T-helper 1 cell treated with Interleukin-12 subunit alpha and Interleukin-12 subunit beta and Interleukin-4 antibody, amounts not matched to agents 30 μg/mL and 1 μg/mL, for 36 hours (primary cell): ENCODE data around the gene FBXW7.

Experiments used
- H3K27ac Mint-ChIP-seq: one replicate; pipeline ENCODE4 v1.8.0; 2021; ENCODE audit warnings: mild to moderate bottlenecking, mixed read lengths
- H3K27me3 Mint-ChIP-seq: one replicate; pipeline ENCODE4 v1.8.0; 2021; ENCODE audit warnings: low read depth, mixed read lengths
- H3K36me3 Mint-ChIP-seq: one replicate; pipeline ENCODE4 v1.8.0; 2021; ENCODE audit warnings: low read depth, mixed read lengths
- H3K4me1 Mint-ChIP-seq: one replicate; pipeline ENCODE4 v1.8.0; 2021; ENCODE audit warnings: low read depth, mixed read lengths
- H3K4me3 Mint-ChIP-seq: one replicate; pipeline ENCODE4 v1.8.0; 2021; ENCODE audit warnings: mild to moderate bottlenecking, moderate library complexity, mixed read lengths
- H3K9me3 Mint-ChIP-seq: one replicate; pipeline ENCODE4 v1.8.0; 2021; ENCODE audit warnings: mixed read lengths

The FBXW7 gene

GRCh38 chr4:152430507-152430906, 105.4 kb downstream of the FBXW7 start:
- Mint-ChIP-seq H3K27ac (no peak overlapping the region), H3K4me3 (no peak overlapping the region), H3K9me3 (no peaks in the 10 kb centered on the region), H3K36me3 (peaks cover 4% of the 10 kb centered on the region), H3K27me3 (no peaks in the 10 kb centered on the region), H3K4me1 (peaks cover 22% of the 10 kb centered on the region)

- Mint-ChIP-seq H3K4me3 (no peak overlapping the region), H3K36me3 (peaks cover 4% of the 10 kb centered on the region), H3K9me3 (no peaks in the 10 kb centered on the region), H3K4me1 (peaks cover 17% of the 10 kb centered on the region), H3K27me3 (no peaks in the 10 kb centered on the region), H3K27ac (no peak overlapping the region)
These were observed 107.9 kb downstream of the FBXW7 start for GRCh38 chr4:152427981-152428380.

- H3K4me3 Mint-ChIP-seq = no peak overlapping the region
- H3K4me1 Mint-ChIP-seq = peaks cover 3% of the 10 kb centered on the region
- no peaks in the 10 kb centered on the region for H3K27me3 Mint-ChIP-seq
- H3K9me3 Mint-ChIP-seq = no peaks in the 10 kb centered on the region
- H3K27ac Mint-ChIP-seq = no peak overlapping the region
- peaks cover 6% of the 10 kb centered on the region for H3K36me3 Mint-ChIP-seq
These were observed 110.9 kb downstream of the FBXW7 start for GRCh38 chr4:152424977-152425376.

- no peak overlapping the region for H3K27ac Mint-ChIP-seq
- no peak overlapping the region for H3K4me3 Mint-ChIP-seq
- H3K9me3 Mint-ChIP-seq = no peaks in the 10 kb centered on the region
- H3K4me1 Mint-ChIP-seq = peaks cover 7% of the 10 kb centered on the region
- peaks cover 6% of the 10 kb centered on the region for H3K36me3 Mint-ChIP-seq
- no peaks in the 10 kb centered on the region for H3K27me3 Mint-ChIP-seq
These were observed 111.5 kb downstream of the FBXW7 start for GRCh38 chr4:152424396-152424795.

GRCh38 chr4:152422817-152423320, 113.0 kb downstream of the FBXW7 start:
- H3K4me3 Mint-ChIP-seq = no peak overlapping the region
- H3K4me1 Mint-ChIP-seq = peaks cover 8% of the 10 kb centered on the region
- H3K27me3 Mint-ChIP-seq = no peaks in the 10 kb centered on the region
- H3K27ac Mint-ChIP-seq = no peak overlapping the region
- peaks cover 6% of the 10 kb centered on the region for H3K36me3 Mint-ChIP-seq
- H3K9me3 Mint-ChIP-seq = no peaks in the 10 kb centered on the region

GRCh38 chr4:152421576-152421975, 114.3 kb downstream of the FBXW7 start:
- no peak overlapping the region for H3K4me3 Mint-ChIP-seq
- H3K36me3 Mint-ChIP-seq = peaks cover 5% of the 10 kb centered on the region
- H3K27ac Mint-ChIP-seq = no peak overlapping the region
- H3K4me1 Mint-ChIP-seq = peaks cover 8% of the 10 kb centered on the region
- H3K9me3 Mint-ChIP-seq = no peaks in the 10 kb centered on the region
- H3K27me3 Mint-ChIP-seq = no peaks in the 10 kb centered on the region

- Mint-ChIP-seq H3K4me3 (no peak overlapping the region), H3K9me3 (no peaks in the 10 kb centered on the region), H3K4me1 (peaks cover 8% of the 10 kb centered on the region), H3K27me3 (no peaks in the 10 kb centered on the region), H3K36me3 (peaks cover 2% of the 10 kb centered on the region), H3K27ac (no peak overlapping the region)
These were observed 116.1 kb downstream of the FBXW7 start for GRCh38 chr4:152419809-152420208.

- H3K4me1 Mint-ChIP-seq = peaks cover 8% of the 10 kb centered on the region
- H3K9me3 Mint-ChIP-seq = no peaks in the 10 kb centered on the region
- H3K36me3 Mint-ChIP-seq = peaks cover 2% of the 10 kb centered on the region
- no peak overlapping the region for H3K27ac Mint-ChIP-seq
- no peak overlapping the region for H3K4me3 Mint-ChIP-seq
- no peaks in the 10 kb centered on the region for H3K27me3 Mint-ChIP-seq
These were observed 118.2 kb downstream of the FBXW7 start for GRCh38 chr4:152417673-152418072.

- Mint-ChIP-seq H3K4me3 (no peak overlapping the region), H3K36me3 (peaks cover 5% of the 10 kb centered on the region), H3K9me3 (no peaks in the 10 kb centered on the region), H3K27me3 (no peaks in the 10 kb centered on the region), H3K27ac (no peak overlapping the region), H3K4me1 (peaks cover 12% of the 10 kb centered on the region)
These were observed 119.9 kb downstream of the FBXW7 start for GRCh38 chr4:152415980-152416379.

- Mint-ChIP-seq H3K27ac (no peak overlapping the region), H3K9me3 (no peaks in the 10 kb centered on the region), H3K36me3 (peaks cover 9% of the 10 kb centered on the region), H3K4me1 (peaks cover 9% of the 10 kb centered on the region), H3K4me3 (no peak overlapping the region), H3K27me3 (no peaks in the 10 kb centered on the region)
These were observed 127.2 kb downstream of the FBXW7 start for GRCh38 chr4:152408514-152409327.

GRCh38 chr4:152401424-152401823, 134.5 kb downstream of the FBXW7 start:
- no peaks in the 10 kb centered on the region for H3K27me3 Mint-ChIP-seq
- H3K4me1 Mint-ChIP-seq = peaks cover 24% of the 10 kb centered on the region
- no peaks in the 10 kb centered on the region for H3K9me3 Mint-ChIP-seq
- H3K4me3 Mint-ChIP-seq = no peak overlapping the region
- peaks cover 4% of the 10 kb centered on the region for H3K36me3 Mint-ChIP-seq
- no peak overlapping the region for H3K27ac Mint-ChIP-seq

- H3K4me1 Mint-ChIP-seq = peaks cover 32% of the 10 kb centered on the region
- H3K9me3 Mint-ChIP-seq = no peaks in the 10 kb centered on the region
- H3K27me3 Mint-ChIP-seq = no peaks in the 10 kb centered on the region
- H3K27ac Mint-ChIP-seq = no peak overlapping the region
- H3K36me3 Mint-ChIP-seq = peaks cover 3% of the 10 kb centered on the region
- H3K4me3 Mint-ChIP-seq = peak overlapping the region; percentile 9
These were observed 136.6 kb downstream of the FBXW7 start for GRCh38 chr4:152399246-152399645.

- peaks cover 3% of the 10 kb centered on the region for H3K36me3 Mint-ChIP-seq
- H3K4me1 Mint-ChIP-seq = peaks cover 32% of the 10 kb centered on the region
- no peak overlapping the region for H3K27ac Mint-ChIP-seq
- no peaks in the 10 kb centered on the region for H3K27me3 Mint-ChIP-seq
- H3K9me3 Mint-ChIP-seq = no peaks in the 10 kb centered on the region
- H3K4me3 Mint-ChIP-seq = no peak overlapping the region
These were observed 137.8 kb downstream of the FBXW7 start for GRCh38 chr4:152398060-152398459.

GRCh38 chr4:152394791-152395190, 141.1 kb downstream of the FBXW7 start:
- Mint-ChIP-seq H3K9me3 (no peaks in the 10 kb centered on the region), H3K4me3 (no peak overlapping the region), H3K27ac (no peak overlapping the region), H3K27me3 (no peaks in the 10 kb centered on the region), H3K4me1 (peaks cover 20% of the 10 kb centered on the region), H3K36me3 (peaks cover 9% of the 10 kb centered on the region)

- H3K27me3 Mint-ChIP-seq = no peaks in the 10 kb centered on the region
- no peak overlapping the region for H3K27ac Mint-ChIP-seq
- peaks cover 11% of the 10 kb centered on the region for H3K36me3 Mint-ChIP-seq
- no peaks in the 10 kb centered on the region for H3K9me3 Mint-ChIP-seq
- no peak overlapping the region for H3K4me3 Mint-ChIP-seq
- H3K4me1 Mint-ChIP-seq = peaks cover 15% of the 10 kb centered on the region
These were observed 143.8 kb downstream of the FBXW7 start for GRCh38 chr4:152392079-152392478.
